Inferior parietal cortex (tissue), 1 donor: ENCODE results near the gene KLF14.
"Not testable (repeated sequence)": the region's sequence is repeated elsewhere in the genome, so short reads cannot be mapped to it uniquely, and the experiment has no call there.

Experiments used
- DNase-seq: peaks from one replicate; pipeline ENCODE4 v3.0.0-alpha.2; 2016; ENCODE audit errors: extremely low spot score

The KLF14 gene

DNA sequence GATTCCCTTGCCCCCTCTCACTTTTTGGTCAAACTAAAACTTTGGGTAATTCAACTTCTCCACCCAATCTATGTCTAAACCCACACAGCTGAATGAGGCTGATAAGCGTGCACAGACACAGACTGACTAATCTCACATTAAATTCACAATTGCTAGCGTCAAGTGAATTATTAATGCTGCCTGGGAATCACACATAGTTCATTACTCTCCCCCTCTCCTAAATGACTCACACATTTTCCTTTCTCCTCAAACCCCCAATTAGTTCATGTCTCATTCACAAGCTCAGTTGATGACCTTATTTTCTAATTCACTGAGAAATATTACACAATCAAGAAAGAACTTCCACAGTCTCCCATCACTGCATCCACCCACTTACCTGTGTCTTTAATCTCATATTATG lies 14.5 kb downstream of the KLF14 start:
- DNase-seq, result no peak

- DNase-seq, result no peak
Measured at GRCh38 chr7:130712416-130712815, 21.6 kb downstream of the KLF14 start.

- no peak for DNase-seq
Measured at GRCh38 chr7:130708766-130709165, 25.2 kb downstream of the KLF14 start.

DNA sequence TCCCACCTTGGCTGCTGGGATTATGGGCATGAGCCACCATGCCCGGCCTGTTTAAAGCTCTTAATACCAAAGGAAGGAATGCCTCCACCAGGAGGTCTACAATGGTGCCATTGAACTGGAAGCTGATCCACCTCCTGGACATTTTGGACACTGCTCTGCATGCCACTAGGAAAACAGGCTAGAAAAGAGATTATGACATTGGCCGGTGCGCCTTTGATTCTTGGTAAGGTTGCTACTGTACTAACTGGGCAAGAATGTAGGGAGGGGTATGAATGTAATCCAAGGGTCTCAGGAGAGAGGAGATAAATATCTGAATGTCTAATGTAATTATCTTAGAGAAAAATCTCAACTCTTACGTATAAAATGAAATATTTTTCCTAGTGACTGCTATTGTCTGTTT lies 26.0 kb downstream of the KLF14 start:
- no peak for DNase-seq

- no peak for DNase-seq
Measured at GRCh38 chr7:130703851-130704250, 30.2 kb downstream of the KLF14 start.

- DNase-seq, result no peak
Measured at GRCh38 chr7:130701650-130702049, 32.4 kb downstream of the KLF14 start.

- no peak for DNase-seq
Measured at GRCh38 chr7:130700760-130701159, 33.2 kb downstream of the KLF14 start.

DNA sequence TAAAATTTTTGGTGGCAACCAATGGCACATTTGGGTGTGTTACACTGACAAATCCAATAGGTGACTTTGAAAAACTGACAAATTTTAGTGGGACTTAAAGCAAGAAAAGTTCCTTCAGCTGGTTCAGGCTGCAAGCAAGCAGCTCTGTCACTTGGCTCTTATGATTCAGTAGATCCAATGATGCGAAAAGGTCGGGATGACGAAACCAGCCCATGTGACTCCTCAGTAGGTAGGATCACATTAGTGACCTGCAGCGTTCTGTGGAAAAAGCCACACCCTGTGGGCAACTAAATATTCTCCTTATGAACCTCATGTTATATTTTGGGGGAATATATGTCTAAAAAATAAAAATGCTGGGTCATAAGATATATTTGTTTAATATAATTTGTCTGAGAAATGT lies 34.3 kb downstream of the KLF14 start:
- DNase-seq, result no peak

GRCh38 chr7:130697820-130698219 lies 36.2 kb downstream of the KLF14 start:
- DNase-seq, result no peak

GRCh38 chr7:130695840-130696239 lies 38.2 kb downstream of the KLF14 start:
- peak; percentile 21 for DNase-seq

DNA sequence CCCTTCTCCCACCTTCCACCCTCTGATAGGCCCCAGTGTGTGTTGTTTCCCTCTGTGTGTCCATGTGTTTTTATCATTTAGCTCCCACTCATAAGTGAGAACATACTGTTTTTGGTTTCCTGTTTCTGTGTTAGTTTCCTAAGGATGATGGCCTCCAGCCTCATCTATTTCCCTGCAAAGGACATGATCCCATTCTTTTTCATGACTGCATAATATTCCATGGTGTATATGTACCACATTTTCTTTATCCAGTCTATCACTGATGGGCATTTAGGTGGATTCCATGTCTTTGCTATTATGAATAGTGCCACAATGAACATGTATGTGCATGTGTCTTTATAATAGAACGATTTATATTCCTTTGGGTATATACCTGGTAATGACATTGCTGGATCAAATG lies 41.6 kb downstream of the KLF14 start:
- DNase-seq, result not testable (repeated sequence)

GRCh38 chr7:130689683-130690082 lies 44.3 kb downstream of the KLF14 start:
- DNase-seq, result no peak

GRCh38 chr7:130683026-130683425 lies 51.0 kb downstream of the KLF14 start:
- no peak for DNase-seq
